GM12892 (cell line): ENCODE results near the gene SDHAF1.

Experiments used
- POLR2A ChIP-seq: IDR thresholded peaks from 2 replicates; pipeline ENCODE4 v1.6.1; 2011; ENCODE audit warnings: low read depth, low read length, control low read depth
- TAF1 ChIP-seq: IDR thresholded peaks from 2 replicates; pipeline ENCODE4 v1.6.1; 2011; ENCODE audit warnings: low read depth, mild to moderate bottlenecking, control low read depth, low read length, borderline replicate concordance

DNA sequence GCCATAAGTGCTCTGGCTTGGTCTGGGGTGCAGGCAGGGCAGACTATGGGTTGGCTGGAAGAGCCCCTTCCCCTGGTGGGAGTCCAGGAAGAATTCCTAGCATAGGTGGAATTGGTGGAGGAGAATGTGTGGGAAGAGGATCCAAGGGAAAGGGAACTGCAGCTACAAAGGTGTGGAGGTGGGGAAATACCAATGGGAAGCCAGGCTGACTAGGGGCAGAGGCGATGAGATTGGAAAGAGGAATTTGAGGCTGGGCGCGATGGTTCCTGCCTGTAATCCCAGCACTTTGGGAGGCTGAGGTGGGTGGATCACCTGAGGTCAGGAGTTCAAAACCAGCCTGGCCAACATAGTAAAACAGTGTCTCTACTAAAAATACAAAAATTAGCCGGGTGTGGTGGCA, 4.8 kb upstream of the SDHAF1 start:
- TF ChIP-seq POLR2A = no peak
- no peak for TF ChIP-seq TAF1
